ENCODE results near the gene TAF4. TPM values are rescaled to one million over a fixed set of nuclear protein-coding genes. Genes with fewer than 3 reads are reported as not detected.
A peak's percentile ranks its signal among the peaks of the same experiment; 100 is the strongest.

TAF4 gene
- total and polyA plus RNA-seq, 2 of the 13 experiments (the other 11 are each of a cell fraction or from before 2014, with no cell fraction given) = 5.9 to 12.0 TPM

DNA sequence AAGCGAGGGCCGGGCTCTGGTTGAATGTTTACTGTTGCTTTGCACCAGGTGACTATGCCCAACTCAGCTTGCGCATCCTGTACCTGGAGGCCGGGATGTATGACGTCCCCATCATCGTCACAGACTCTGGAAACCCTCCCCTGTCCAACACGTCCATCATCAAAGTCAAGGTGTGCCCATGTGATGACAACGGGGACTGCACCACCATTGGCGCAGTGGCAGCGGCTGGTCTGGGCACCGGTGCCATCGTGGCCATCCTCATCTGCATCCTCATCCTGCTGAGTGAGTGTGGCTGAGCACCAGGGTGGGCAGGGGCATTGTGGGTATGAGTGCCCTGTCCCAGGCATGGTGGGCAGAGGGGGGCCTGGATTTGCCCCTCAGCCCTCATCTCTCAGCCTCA, 136.1 kb downstream of the TAF4 start (continued):
- no peak for TF ChIP-seq GATAD2A (CRISPR knock-in tag; IDR thresholded peaks at IDR 0.05)

DNA sequence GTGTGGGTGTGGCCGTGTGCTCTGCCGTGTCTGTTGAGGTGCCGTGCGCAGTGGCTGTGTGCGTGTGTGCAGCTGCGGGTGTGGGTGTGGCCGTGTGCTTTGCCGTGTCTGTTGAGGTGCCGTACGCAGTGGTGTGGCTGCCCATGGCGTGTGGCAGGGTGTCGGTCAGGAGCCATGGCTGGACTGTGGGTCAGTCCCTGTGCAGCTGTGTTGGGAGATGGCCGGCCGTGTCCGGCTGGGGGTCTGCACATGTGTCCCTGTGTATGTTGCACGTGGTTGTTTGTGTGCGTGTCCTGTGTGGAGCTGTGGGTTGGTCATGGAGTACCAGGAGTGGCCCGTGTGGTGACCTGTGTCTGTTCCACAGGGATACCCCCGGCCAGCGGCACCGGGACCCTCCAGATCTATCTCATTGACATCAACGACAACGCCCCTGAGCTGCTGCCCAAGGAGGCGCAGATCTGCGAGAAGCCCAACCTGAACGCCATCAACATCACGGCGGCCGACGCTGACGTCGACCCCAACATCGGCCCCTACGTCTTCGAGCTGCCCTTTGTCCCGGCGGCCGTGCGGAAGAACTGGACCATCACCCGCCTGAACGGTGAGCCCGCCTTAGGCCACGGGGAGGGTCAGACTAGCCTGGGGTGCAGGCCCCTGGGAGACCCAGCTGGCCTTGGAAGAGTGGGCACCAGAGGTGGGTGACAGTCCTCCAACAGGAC, 137.7 kb downstream of the TAF4 start:
- Histone ChIP-seq H2AFZ (ENCODE audit: low read length) (no peak overlapping the region), H3K4me1 (ENCODE audit: insufficient read depth, low read length) (no peaks in the 10 kb centered on the region), H3K4me2 (ENCODE audit: low read depth, low read length) (no peak overlapping the region), H3K27me3 (ENCODE audit: control insufficient read depth in 1 of 2, insufficient read depth in 2 of 2, low read length in 2 of 2) (peaks cover 24 to 71% of the 10 kb centered on the region in 2 experiments), H3K9me3 (ENCODE audit: low read length) (no peaks in the 10 kb centered on the region), H3K27ac (ENCODE audit: extremely low read length, insufficient read depth, low read length) (no peak overlapping the region), H3K36me3 (replicated peaks in 1 of 2; ENCODE audit: control insufficient read depth in 1 of 2, insufficient read depth in 2 of 2, low read length in 2 of 2) (no peaks in the 10 kb centered on the region), H3K4me3 (replicated peaks in 1 of 3; ENCODE audit: insufficient read depth in 1 of 3, low read depth in 2 of 3, low read length in 3 of 3) (no peak overlapping the region), H3K79me2 (ENCODE audit: insufficient read depth, low read length) (no peaks in the 10 kb centered on the region), H4K20me1 (ENCODE audit: insufficient read depth, low read length) (no peaks in the 10 kb centered on the region; the same call in 1 of the 2 replicates), H3K9ac (ENCODE audit: insufficient read depth, low read depth, low read length) (no peak overlapping the region)
- 70% methylated on average over 38 of the region's 43 CpGs for WGBS (ENCODE audit: low lambda C conversion rate)
- FAIRE-seq = no peak
- ChIA-PET POLR2A (no interaction called here), CTCF (ENCODE audit: low intra/inter-chr PET ratio, low total read pairs) (no interaction called here)
- BruUV-seq (replicated peaks) = no TSS peak
- intact Hi-C loops (cut with micrococcal nuclease; ENCODE audit: unreplicated experiment) = no loop called here
- no peak for ATAC-seq
- in situ Hi-C loops (cut with HindIII; ENCODE audit: extremely low pct_ligation_motif_present, low pct_unique_long_range_greater_than_20kb) = no loop called here
- no peak for DNase-seq (ENCODE audit: low spot score)
- TF ChIP-seq REL (CRISPR knock-in tag; conservative IDR thresholded peaks at IDR 0.05) (no peak), ZNF788 (CRISPR knock-in tag; IDR thresholded peaks at IDR 0.05; ENCODE audit: borderline replicate concordance) (no peak), YY1 (IDR thresholded peaks at IDR 0.05; ENCODE audit: insufficient read depth, insufficient replicate concordance, low read depth, low read length) (no peak), SMAD1 (CRISPR knock-in tag; IDR thresholded peaks at IDR 0.05; ENCODE audit: borderline replicate concordance, low read depth) (no peak), MAFG (CRISPR knock-in tag; IDR thresholded peaks at IDR 0.05) (no peak), KAT2B (IDR thresholded peaks at IDR 0.05; ENCODE audit: borderline replicate concordance, low read depth, low read length) (no peak), TAF1 (CRISPR knock-in tag; IDR thresholded peaks at IDR 0.05) (0 out of 2 replicates have a peak, but pooled peaks have one; percentile 19)
- TF ChIP-seq, protein P1, sequence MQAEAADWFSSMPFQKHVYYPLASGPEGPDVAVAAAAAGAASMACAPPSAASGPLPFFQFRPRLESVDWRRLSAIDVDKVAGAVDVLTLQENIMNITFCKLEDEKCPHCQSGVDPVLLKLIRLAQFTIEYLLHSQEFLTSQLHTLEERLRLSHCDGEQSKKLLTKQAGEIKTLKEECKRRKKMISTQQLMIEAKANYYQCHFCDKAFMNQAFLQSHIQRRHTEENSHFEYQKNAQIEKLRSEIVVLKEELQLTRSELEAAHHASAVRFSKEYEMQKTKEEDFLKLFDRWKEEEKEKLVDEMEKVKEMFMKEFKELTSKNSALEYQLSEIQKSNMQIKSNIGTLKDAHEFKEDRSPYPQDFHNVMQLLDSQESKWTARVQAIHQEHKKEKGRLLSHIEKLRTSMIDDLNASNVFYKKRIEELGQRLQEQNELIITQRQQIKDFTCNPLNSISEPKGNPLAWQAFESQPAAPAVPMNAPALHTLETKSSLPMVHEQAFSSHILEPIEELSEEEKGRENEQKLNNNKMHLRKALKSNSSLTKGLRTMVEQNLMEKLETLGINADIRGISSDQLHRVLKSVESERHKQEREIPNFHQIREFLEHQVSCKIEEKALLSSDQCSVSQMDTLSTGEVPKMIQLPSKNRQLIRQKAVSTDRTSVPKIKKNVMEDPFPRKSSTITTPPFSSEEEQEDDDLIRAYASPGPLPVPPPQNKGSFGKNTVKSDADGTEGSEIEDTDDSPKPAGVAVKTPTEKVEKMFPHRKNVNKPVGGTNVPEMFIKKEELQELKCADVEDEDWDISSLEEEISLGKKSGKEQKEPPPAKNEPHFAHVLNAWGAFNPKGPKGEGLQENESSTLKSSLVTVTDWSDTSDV (CRISPR knock-in tag; IDR thresholded peaks at IDR 0.05) = no peak
- TF ChIP-seq, protein P2, sequence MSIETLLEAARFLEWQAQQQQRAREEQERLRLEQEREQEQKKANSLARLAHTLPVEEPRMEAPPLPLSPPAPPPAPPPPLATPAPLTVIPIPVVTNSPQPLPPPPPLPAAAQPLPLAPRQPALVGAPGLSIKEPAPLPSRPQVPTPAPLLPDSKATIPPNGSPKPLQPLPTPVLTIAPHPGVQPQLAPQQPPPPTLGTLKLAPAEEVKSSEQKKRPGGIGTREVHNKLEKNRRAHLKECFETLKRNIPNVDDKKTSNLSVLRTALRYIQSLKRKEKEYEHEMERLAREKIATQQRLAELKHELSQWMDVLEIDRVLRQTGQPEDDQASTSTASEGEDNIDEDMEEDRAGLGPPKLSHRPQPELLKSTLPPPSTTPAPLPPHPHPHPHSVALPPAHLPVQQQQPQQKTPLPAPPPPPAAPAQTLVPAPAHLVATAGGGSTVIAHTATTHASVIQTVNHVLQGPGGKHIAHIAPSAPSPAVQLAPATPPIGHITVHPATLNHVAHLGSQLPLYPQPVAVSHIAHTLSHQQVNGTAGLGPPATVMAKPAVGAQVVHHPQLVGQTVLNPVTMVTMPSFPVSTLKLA (IDR thresholded peaks at IDR 0.05) = peak; percentile 100
- TF ChIP-seq, protein P3, sequence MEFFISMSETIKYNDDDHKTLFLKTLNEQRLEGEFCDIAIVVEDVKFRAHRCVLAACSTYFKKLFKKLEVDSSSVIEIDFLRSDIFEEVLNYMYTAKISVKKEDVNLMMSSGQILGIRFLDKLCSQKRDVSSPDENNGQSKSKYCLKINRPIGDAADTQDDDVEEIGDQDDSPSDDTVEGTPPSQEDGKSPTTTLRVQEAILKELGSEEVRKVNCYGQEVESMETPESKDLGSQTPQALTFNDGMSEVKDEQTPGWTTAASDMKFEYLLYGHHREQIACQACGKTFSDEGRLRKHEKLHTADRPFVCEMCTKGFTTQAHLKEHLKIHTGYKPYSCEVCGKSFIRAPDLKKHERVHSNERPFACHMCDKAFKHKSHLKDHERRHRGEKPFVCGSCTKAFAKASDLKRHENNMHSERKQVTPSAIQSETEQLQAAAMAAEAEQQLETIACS (CRISPR knock-in tag; IDR thresholded peaks at IDR 0.05) = no peak

All from HepG2 (cell line).